HG02759 (cell line): ENCODE data around the gene MRPS7.
A peak's percentile ranks its signal among the peaks of the same experiment; 100 is the strongest.
"Not testable (repeated sequence)": the region's sequence is repeated elsewhere in the genome, so short reads cannot be mapped to it uniquely, and the experiment has no call there.

Experiments
- ATAC-seq: cut with Tn5 transposase; IDR thresholded peaks from one replicate; pipeline ENCODE4 v1.9.1; 2021; ENCODE audit warnings: mild to moderate bottlenecking, moderate library complexity; ENCODE audit not compliant: unreplicated experiment

The MRPS7 gene

GRCh38 chr17:75270218-75270965 lies 8.7 kb downstream of the MRPS7 start:
- peak; percentile 51 for ATAC-seq

DNA sequence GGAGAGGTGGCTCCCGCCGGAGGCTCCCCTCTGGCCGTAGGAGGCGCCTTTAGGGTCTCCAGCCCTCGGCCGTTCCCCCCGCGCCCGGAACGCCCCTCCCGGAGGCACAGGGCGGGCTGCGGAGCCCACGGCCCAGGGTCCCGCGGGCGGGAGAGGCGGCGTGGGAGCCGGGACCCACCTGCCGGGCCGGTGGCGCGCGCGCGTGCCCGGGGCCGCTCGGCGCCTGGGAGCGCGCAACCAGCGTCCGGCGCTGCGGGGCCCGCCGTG lies 9.2 kb downstream of the MRPS7 start, which contains the start of gene MIF4GD:
MIF4GD (minus strand) TSS at position 266 of the 267 bp plus-strand sequence. CDS start 1,036 bp downstream, outside the sequence.
- no peak for ATAC-seq

DNA sequence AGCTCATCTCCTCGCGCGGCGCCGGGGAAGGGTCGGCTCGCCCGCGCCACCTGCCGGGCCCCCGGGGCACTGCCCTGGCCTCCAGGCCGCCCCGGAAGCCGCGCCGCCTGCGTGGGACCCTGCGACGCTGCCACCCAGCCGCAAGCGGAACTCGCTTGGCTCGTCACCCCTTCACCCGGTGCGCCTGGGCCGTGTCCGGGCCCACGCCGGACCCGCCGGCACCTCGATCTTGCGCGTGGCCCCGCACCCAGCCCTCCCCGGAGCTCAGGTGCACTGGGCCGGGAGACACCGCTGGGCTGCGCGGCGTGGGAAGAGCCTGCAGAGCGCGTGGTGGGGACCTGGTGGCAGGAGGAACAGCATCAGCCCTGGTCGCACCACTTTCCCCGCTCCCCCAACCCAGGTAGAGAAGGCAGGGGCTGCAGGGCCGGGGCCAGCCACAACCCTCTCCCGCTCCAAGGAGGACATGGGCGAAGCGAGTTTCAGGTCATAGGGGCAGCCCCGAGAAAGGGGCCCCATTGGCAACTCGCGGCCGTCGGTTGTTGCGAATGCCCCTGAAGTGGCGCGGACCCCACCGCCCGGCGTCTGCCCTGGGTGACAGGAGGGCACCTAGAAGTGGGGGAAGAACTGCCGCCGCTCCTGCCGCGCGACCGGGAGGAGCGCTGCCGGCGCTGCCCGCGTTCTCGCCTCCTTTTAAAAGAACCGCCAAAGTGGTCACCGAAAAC lies 9.7 kb downstream of the MRPS7 start:
- ATAC-seq = peak; percentile 78

DNA sequence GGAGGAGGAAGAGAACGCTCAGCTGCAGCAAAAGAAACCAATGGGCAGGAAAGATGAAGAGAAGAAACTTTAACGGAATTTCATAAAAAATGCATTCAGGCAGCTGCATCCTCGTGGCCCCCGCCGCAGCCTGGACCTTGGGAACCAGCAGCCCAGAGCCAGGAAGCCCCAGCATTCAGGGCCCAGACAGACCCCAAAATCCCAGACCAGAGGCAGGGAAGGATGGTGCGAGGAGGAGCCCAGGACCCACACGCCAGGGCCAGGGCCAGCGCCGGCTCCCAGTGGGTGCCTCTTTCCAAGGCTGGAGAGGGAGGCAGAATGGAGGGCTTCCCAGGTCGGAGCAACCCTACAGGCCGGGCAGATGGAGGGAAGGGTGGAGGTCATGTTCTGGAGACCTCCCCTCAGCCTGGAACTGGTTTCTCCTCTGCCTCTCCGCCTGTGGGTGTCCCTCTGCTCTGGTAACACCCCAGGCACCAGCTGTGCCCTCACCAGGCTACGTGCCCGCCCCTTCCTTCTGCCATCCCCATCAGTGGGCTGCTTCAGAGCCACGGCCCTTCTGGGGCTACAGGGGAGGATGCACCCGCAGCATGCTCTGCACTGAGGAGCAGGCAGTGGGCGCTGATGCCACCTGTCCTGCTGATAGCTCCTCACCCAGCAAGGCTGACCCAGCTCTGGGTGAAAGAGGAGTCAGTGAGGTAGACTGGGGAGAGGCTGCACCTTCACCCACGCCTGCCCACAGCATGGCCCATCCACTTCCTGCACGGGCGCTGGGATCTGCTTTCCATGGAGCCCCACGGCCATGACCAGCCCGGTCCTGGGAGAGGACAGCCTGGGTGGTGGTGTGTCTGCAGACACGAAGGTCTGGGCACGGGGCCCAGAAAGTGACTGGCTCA lies 10.5 kb downstream of the MRPS7 start:
- no peak for ATAC-seq

- no peak for ATAC-seq
Measured at GRCh38 chr17:75272848-75273184, 11.1 kb downstream of the MRPS7 start.

DNA sequence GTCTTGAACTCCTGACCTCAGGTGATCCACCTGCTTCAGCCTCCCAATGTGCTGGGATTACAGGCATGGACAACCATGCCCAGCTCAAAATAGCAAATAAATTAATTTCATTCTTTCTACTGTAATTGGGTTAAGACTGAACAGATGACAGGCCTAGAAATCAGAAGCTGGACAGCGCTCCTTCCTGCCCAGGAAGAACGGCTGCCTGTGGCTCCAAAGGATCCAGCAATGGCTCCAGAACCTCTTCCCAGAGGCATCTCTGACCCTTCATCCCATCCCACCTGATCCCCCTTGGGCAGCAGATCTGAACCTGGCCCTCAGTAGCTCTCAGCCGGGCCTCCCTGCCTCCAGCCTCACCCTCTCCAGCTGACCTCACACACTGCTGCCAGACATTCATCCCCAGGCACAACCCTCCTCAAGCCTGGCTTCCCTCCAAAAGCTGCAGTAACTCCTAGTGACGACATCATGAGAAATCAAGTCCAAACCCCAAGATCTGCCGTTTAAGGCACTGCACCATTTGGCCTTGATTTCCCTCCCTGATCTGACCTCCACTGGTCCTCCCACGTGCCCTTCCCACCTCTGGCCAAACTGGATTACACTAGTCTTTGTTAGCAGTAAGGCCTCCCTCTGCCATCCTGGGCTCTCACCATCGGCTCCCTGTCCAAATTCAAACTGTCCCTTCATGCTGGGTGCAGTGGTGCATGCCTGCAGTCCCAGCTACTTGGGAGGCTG lies 12.5 kb downstream of the MRPS7 start:
- no peak for ATAC-seq

GRCh38 chr17:75277664-75278071 lies 16.0 kb downstream of the MRPS7 start:
- no peak for ATAC-seq

DNA sequence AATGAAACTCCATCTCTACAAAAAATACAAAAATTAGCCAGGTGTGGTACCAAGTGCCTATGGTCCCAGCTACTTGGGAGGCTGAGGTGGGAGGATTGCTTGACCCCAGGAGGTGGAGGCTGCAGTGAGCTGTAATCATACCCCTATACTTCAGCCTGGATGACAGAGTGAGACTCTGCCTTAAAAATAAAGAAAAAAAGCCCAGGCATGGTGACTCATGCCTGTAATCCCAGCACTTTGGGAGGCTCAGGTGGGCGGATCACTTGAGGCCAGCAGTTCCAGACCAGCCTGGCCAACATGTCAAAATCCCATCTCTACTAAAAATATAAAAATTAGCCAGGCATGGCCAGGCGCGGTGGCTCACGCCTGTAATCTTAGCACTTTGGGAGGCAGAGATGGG lies 18.5 kb downstream of the MRPS7 start:
- ATAC-seq = not testable (repeated sequence)

DNA sequence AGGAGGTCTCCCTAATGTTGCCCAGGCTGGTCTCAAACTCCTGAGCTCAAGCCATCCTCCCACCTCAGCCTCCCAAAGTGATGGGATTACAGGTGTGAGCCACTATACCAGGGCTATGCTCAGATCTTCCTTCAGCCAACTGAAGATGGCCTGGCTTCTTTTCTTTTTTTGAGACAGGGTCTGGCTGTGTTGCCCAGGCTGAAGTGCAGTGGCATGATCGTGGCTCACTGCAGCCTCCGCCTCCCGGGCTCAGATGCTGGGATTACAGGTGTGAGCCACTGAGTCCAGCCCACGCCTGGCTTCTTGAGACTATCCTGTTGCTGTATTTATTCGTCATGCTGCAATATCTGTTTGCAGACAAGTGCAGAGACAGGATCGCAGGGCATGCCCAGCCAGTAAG lies 23.4 kb downstream of the MRPS7 start:
- ATAC-seq = no peak

DNA sequence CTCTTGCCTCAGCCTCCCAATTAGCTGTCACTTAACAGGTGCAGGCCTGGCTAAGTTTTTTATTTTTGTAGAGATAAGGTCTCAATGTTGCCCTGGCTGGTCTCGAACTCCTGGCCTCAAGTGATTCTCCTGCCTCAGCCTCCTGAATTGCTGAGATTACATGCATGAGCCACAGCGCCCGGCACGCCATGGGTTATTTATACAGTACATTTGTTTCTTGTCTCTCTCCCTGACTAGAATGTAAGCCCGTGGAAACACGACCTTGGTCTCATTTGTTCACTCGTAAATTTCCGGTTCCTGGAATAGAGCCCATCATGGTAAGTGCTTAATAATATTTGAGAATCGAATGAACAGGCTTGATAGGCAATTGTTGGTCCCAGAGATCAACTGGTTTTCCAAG lies 25.5 kb downstream of the MRPS7 start:
- ATAC-seq = no peak

- no peak for ATAC-seq
Measured at GRCh38 chr17:75288359-75288758, 26.7 kb downstream of the MRPS7 start.

GRCh38 chr17:75288770-75289114 lies 27.1 kb downstream of the MRPS7 start:
- ATAC-seq = peak; percentile 4

- ATAC-seq = peak; percentile 91
Measured at GRCh38 chr17:75289115-75289831, 27.6 kb downstream of the MRPS7 start, which contains the start of gene SLC25A19. TSS of gene SLC25A19 (minus strand) at chr17:75289433. CDS start at chr17:75286764, 2,669 bp downstream.

DNA sequence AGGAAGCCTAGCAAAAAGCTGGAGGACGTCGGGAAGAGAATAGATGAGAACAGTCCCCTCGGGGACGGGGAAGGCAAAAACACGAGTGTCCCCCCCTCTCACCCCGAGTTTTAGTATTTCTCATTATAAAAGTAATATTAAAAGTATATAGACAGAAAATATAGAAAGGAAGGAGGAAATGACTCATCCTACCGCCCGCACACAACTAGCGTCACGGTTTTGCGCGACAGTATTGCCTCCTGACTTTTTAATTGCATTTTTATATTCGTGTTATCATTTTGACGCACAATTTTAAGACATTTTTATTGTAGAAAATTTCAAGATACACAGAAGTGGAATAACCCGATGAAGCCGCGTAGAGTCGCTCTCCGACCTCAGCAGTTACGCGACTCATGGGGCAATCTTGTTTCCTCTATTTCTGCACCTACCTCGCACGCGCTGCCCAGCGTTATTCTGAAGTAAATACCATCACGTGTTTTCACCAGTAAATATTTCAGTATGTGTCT lies 28.2 kb downstream of the MRPS7 start:
- ATAC-seq = peak; percentile 1

- ATAC-seq = not testable (repeated sequence)
Measured at GRCh38 chr17:75292810-75293448, 31.2 kb downstream of the MRPS7 start.

DNA sequence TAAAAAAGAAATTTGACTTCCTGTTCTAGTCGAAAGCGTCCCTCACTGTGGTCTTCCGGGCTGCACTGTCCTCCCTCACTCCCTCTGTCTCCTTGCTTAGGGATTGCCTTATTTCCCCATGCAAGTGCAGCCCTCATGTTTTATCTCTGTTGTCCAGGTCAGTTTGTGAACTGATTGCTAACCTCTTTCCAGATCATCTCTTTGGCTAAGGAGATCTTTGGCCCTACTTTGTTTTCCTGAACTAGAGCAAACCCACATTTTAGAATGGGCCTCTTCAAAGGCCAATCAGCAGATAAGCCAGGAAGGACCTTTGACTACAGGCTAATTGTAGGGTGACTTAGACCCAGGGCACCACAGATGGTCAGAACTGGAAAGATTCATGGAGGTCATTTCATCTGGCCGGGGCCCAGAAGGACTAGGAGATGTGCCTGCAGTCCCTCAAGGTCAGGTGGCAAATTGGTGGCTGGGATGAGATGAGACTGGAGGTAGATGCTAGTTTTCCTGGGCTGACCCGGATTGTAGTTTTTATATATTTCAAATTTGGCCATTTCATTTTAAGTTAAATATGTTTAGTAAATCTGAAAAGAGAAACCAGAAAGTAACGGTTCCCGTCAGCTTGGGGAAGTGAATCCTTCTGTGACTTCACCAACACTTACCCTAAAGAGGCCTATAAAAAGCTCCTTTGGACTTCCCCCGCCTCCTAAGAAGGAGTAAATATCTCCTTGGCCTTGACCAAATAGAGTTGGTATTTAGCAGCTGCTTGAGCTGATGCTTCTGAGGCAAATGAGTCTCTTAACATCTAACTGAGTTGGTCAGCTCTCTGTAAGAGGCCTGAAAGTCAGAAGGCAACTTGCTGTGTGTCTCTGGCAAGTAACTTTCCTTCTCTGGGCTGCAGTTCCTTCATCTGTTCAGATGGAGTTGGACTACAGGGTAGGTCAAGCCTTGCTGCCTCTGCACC lies 33.8 kb downstream of the MRPS7 start:
- peak; percentile 69 for ATAC-seq

DNA sequence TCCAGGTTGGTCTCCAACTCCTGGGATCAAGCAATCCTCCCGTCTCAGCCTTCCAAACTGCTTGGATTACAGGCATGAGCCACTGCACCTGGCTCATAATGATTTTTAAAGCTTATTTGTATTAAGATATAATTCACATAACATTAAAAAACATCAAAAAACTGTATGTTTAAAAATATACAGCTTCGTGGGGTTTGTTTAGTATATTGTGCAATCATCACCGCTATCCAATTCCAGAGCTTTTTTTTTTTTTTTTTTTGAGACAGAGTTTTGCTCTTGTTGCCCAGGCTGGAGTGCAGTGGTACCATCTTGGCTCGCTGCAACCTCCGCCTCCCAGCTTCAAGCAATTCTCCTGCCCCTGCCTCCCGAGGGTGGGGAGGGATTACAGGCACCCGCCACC lies 38.6 kb downstream of the MRPS7 start:
- no peak for ATAC-seq

DNA sequence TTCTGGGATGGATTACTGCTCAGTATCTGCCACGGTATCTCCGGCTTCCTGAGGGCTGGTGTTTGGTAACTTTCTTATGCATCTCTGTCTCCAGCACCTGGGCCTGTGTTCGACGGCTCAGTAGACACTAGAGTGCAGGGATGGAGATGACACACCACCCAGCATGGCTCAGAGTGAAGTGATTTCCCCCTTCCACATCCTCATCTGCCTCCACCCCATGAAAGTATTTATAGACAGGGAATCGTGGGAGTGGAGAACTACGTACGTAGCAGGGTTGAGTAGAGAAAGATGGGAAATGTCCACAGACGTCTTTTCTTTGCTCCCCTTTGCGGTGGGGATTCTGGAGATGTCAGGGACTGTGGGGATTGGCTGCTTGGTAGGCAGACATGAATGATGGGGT lies 39.4 kb downstream of the MRPS7 start:
- no peak for ATAC-seq
